ENCODE data around the gene USP38.

The USP38 gene, protein sequence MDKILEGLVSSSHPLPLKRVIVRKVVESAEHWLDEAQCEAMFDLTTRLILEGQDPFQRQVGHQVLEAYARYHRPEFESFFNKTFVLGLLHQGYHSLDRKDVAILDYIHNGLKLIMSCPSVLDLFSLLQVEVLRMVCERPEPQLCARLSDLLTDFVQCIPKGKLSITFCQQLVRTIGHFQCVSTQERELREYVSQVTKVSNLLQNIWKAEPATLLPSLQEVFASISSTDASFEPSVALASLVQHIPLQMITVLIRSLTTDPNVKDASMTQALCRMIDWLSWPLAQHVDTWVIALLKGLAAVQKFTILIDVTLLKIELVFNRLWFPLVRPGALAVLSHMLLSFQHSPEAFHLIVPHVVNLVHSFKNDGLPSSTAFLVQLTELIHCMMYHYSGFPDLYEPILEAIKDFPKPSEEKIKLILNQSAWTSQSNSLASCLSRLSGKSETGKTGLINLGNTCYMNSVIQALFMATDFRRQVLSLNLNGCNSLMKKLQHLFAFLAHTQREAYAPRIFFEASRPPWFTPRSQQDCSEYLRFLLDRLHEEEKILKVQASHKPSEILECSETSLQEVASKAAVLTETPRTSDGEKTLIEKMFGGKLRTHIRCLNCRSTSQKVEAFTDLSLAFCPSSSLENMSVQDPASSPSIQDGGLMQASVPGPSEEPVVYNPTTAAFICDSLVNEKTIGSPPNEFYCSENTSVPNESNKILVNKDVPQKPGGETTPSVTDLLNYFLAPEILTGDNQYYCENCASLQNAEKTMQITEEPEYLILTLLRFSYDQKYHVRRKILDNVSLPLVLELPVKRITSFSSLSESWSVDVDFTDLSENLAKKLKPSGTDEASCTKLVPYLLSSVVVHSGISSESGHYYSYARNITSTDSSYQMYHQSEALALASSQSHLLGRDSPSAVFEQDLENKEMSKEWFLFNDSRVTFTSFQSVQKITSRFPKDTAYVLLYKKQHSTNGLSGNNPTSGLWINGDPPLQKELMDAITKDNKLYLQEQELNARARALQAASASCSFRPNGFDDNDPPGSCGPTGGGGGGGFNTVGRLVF

DNA sequence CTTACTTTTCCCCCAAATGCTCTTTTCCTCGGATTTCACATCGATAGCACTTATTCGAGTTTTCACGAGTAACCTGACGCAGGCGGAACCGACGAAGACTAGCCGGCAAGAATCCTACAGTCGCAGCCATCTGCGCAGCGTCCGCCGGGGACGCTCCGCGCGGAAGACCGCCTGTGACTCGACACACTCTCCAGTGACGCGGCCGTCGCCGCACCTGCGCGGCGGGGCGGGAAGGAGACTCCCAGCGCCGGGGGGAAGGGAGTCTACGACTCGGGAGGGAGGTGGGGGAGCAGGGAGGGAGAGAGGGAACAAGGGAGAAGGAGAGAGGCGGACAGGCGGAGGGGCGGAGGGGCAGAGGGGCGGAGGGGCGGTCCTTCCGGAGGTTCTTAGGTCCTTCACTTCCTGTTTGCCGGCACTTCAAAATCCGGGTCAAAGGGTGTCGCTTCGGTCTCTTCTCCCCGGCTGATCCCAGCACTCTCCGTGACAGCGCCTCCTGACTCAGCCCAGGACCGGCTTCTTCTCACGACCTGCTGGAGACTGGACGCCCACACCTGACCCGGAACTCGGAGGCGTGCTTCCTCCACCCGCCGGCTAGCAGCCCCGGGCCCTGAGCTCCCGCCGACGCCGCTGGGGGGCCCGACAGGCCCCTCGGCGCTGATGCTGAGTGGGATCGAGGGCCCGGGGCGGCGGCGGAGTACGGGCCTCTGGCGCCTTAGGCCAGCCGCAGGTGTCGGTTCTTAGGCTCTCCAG is at the start of gene USP38:
USP38 (plus strand) TSS at position 415 of the 750 bp plus-strand sequence. CDS start 534 bp downstream, outside the sequence.
- Histone ChIP-seq H3K36me3 (ENCODE audit: control insufficient read depth, insufficient read depth, low read length) (no peaks in the 10 kb centered on the region), H3K4me1 (peaks cover 5% of the 10 kb centered on the region), H3K9ac (peak within 1 kb of the TSS; percentile 56), H3K27ac (peak within 1 kb of the TSS; percentile 97), H3K4me2 (ENCODE audit: low read length) (peak within 1 kb of the TSS; percentile 81), H3K9me3 (ENCODE audit: control insufficient read depth, low read length) (no peaks in the 10 kb centered on the region), H3K4me3 (ENCODE audit: low read depth, low read length) (peak within 1 kb of the TSS; percentile 83), H3K79me2 (peaks cover 9% of the 10 kb centered on the region), H3K27me3 (ENCODE audit: control insufficient read depth, insufficient read depth, low read length) (no peaks in the 10 kb centered on the region), H2AFZ (peak within 1 kb of the TSS; percentile 81)
- TF ChIP-seq, protein P1, sequence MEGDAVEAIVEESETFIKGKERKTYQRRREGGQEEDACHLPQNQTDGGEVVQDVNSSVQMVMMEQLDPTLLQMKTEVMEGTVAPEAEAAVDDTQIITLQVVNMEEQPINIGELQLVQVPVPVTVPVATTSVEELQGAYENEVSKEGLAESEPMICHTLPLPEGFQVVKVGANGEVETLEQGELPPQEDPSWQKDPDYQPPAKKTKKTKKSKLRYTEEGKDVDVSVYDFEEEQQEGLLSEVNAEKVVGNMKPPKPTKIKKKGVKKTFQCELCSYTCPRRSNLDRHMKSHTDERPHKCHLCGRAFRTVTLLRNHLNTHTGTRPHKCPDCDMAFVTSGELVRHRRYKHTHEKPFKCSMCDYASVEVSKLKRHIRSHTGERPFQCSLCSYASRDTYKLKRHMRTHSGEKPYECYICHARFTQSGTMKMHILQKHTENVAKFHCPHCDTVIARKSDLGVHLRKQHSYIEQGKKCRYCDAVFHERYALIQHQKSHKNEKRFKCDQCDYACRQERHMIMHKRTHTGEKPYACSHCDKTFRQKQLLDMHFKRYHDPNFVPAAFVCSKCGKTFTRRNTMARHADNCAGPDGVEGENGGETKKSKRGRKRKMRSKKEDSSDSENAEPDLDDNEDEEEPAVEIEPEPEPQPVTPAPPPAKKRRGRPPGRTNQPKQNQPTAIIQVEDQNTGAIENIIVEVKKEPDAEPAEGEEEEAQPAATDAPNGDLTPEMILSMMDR (IDR thresholded peaks at IDR 0.05), result no peak

DNA sequence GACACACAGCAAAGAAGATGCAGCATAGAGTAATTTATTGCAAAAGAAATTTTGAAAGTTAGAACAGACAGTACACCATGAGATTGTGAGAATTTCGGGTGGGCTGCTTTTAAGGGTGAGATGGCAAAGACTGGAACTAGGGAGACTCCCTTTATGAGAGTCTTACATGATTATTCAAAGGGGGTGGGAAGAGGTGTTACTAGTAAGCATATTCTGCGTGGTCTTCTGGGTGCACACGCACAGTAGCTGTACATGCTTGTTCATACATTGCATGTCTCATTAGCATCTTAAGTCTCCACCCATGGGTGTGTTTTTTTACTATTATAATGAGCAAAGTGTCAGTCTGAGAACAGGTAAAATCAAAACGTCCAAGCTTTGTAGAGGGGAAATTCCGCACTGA is 49.4 kb upstream of the USP38 start:
- Histone ChIP-seq H3K9me3 (ENCODE audit: control insufficient read depth, low read length) (no peaks in the 10 kb centered on the region), H3K9ac (no peak overlapping the region), H3K27ac (no peak overlapping the region), H3K79me2 (no peaks in the 10 kb centered on the region), H3K4me2 (ENCODE audit: low read length) (no peak overlapping the region), H3K27me3 (ENCODE audit: control insufficient read depth, insufficient read depth, low read length) (no peaks in the 10 kb centered on the region), H3K4me1 (no peaks in the 10 kb centered on the region), H3K4me3 (ENCODE audit: low read depth, low read length) (no peak overlapping the region), H2AFZ (no peak overlapping the region), H3K36me3 (ENCODE audit: control insufficient read depth, insufficient read depth, low read length) (no peaks in the 10 kb centered on the region)
- TF ChIP-seq, protein P1 (IDR thresholded peaks at IDR 0.05), result no peak

DNA sequence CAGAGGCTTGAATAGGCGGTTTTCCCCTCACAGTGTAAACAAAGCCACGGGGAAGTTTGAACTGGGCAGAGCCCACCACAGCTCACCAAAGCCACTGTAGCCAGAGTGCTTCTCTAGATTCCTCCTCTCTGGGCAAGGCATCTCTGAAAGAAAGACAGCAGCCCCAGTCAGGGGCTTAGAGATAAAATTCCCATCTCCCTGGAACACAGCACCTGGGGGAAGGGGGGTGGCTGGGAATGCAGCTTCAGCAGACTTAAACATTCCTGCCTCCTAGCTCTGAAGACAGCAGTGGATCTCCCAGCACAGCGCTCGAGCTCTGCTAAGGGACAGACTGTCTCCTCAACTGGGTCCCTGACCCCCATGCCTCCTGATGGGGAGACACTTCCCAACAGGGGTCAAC is 44.0 kb upstream of the USP38 start:
- Histone ChIP-seq H3K4me1 (no peaks in the 10 kb centered on the region), H3K79me2 (no peaks in the 10 kb centered on the region), H3K36me3 (ENCODE audit: control insufficient read depth, insufficient read depth, low read length) (no peaks in the 10 kb centered on the region), H3K4me3 (ENCODE audit: low read depth, low read length) (no peak overlapping the region), H3K27ac (no peak overlapping the region), H3K4me2 (ENCODE audit: low read length) (no peak overlapping the region), H2AFZ (no peak overlapping the region), H3K27me3 (ENCODE audit: control insufficient read depth, insufficient read depth, low read length) (no peaks in the 10 kb centered on the region), H3K9ac (no peak overlapping the region), H3K9me3 (ENCODE audit: control insufficient read depth, low read length) (no peaks in the 10 kb centered on the region)
- TF ChIP-seq, protein P1 (IDR thresholded peaks at IDR 0.05), result no peak

DNA sequence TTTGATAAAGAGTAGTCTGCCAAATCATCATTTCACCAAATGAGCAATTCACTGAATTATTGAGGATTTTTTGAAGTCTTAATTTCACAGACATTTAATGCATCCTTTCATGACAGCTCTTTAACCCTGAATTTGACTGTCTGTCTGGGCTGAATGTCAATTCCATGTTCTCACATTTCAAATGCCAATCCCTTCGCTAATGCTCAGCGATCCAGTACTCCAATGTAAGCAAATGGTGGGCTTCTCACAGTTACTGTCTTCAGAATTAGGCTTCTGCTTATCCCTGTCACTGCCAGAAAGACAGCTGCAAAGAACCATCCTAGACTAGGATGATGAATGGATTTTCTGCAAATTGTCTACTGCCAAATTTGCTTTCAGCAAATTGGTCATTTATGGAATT is 36.2 kb upstream of the USP38 start:
- Histone ChIP-seq H3K79me2 (no peaks in the 10 kb centered on the region), H3K27me3 (ENCODE audit: control insufficient read depth, insufficient read depth, low read length) (no peaks in the 10 kb centered on the region), H2AFZ (no peak overlapping the region), H3K9ac (no peak overlapping the region), H3K4me1 (no peaks in the 10 kb centered on the region), H3K36me3 (ENCODE audit: control insufficient read depth, insufficient read depth, low read length) (no peaks in the 10 kb centered on the region), H3K9me3 (ENCODE audit: control insufficient read depth, low read length) (no peaks in the 10 kb centered on the region), H3K4me2 (ENCODE audit: low read length) (no peak overlapping the region), H3K4me3 (ENCODE audit: low read depth, low read length) (no peak overlapping the region), H3K27ac (no peak overlapping the region)
- TF ChIP-seq, protein P1 (IDR thresholded peaks at IDR 0.05), result no peak

Data from parathyroid adenoma (tissue), 2 donors.